ENCODE results near the gene SNX6. TPM values are rescaled to one million over a fixed set of nuclear protein-coding genes. Genes with fewer than 3 reads are reported as not detected.
"Not testable (repeated sequence)": the region's sequence is repeated elsewhere in the genome, so short reads cannot be mapped to it uniquely, and the experiment has no call there.

Gene SNX6
- total RNA-seq, 1 donor from 2014 or later, result 80.0 TPM

DNA sequence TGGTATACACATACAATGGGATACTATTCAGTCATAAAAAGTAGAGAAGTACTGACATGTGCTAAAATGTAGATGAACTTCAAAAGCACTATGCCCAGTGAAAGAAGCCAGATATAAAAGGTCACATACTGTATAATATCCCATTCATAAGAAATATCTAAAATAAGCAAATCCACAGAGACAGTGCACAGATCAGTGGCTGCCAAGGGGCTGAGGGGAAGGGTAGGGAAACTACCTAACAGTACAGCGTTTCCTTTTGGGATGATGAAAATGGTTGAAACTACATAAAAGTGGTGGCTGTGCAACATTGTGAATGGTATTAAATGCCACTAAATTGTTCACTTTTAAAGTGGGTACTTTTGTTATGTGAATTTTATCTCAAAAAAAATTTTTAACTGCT is 102.4 kb downstream of the SNX6 start:
- no peaks in the 10 kb centered on the region for H3K9me3 Mint-ChIP-seq (ENCODE audit: unreplicated experiment)
- H3K4me1 Mint-ChIP-seq (ENCODE audit: unreplicated experiment), result peaks cover 3% of the 10 kb centered on the region
- no peak for DNase-seq (ENCODE audit: extremely low spot score, unreplicated experiment)
- peaks cover 35% of the 10 kb centered on the region for H3K36me3 Mint-ChIP-seq (ENCODE audit: unreplicated experiment)
- no peak overlapping the region for H3K27ac Mint-ChIP-seq (ENCODE audit: unreplicated experiment)
- no peak overlapping the region for H3K4me3 Mint-ChIP-seq (ENCODE audit: unreplicated experiment)
- no peaks in the 10 kb centered on the region for H3K27me3 Mint-ChIP-seq (ENCODE audit: unreplicated experiment)
- TF ChIP-seq, protein P1, sequence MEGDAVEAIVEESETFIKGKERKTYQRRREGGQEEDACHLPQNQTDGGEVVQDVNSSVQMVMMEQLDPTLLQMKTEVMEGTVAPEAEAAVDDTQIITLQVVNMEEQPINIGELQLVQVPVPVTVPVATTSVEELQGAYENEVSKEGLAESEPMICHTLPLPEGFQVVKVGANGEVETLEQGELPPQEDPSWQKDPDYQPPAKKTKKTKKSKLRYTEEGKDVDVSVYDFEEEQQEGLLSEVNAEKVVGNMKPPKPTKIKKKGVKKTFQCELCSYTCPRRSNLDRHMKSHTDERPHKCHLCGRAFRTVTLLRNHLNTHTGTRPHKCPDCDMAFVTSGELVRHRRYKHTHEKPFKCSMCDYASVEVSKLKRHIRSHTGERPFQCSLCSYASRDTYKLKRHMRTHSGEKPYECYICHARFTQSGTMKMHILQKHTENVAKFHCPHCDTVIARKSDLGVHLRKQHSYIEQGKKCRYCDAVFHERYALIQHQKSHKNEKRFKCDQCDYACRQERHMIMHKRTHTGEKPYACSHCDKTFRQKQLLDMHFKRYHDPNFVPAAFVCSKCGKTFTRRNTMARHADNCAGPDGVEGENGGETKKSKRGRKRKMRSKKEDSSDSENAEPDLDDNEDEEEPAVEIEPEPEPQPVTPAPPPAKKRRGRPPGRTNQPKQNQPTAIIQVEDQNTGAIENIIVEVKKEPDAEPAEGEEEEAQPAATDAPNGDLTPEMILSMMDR (IDR thresholded peaks at IDR 0.05), result no peak

DNA sequence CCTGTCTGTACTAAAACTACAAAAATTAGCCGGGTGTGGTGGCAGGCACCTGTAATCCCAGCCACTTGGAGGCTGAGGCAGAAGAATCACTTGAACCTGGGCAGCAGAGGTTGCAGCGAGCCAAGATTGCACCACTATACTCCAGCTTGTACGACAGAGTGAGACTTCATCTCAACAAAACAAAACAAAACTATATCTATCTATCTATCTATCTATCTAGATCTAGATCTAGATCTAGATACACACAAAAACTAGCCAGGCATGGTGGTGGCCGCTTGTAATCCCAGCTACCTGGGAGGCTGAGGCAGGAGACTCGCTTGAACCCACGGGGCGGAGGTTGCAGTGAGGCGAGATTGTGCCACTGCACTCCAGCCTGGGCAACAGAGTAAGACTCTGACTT is 105.7 kb downstream of the SNX6 start:
- H3K4me1 Mint-ChIP-seq (ENCODE audit: unreplicated experiment); H3K9me3 Mint-ChIP-seq (ENCODE audit: unreplicated experiment); DNase-seq (ENCODE audit: extremely low spot score, unreplicated experiment); H3K4me3 Mint-ChIP-seq (ENCODE audit: unreplicated experiment); H3K27ac Mint-ChIP-seq (ENCODE audit: unreplicated experiment); H3K27me3 Mint-ChIP-seq (ENCODE audit: unreplicated experiment): not testable (repeated sequence)
- peaks cover 45% of the 10 kb centered on the region for H3K36me3 Mint-ChIP-seq (ENCODE audit: unreplicated experiment)

DNA sequence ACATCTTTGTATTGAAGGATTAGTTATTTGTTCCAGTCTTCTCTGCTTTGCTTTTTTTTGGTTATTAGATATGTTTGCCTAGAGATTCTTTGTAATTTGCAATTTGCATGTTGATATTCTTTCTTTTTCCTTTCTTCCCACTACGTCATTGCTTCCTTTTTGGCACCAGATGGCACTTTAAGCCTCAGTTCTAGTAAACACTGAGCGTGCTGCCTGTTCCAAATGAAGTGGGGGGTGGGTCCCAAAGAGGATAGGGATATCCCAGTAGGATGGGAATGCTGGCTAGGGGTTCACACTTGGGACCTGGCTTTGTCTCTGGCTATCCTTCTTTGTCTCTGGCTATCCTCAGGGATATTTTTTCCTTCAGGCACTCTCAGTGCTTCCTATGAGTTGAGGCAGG is 107.5 kb downstream of the SNX6 start:
- no peak for DNase-seq (ENCODE audit: extremely low spot score, unreplicated experiment)
- no peaks in the 10 kb centered on the region for H3K9me3 Mint-ChIP-seq (ENCODE audit: unreplicated experiment)
- no peak overlapping the region for H3K4me3 Mint-ChIP-seq (ENCODE audit: unreplicated experiment)
- no peaks in the 10 kb centered on the region for H3K4me1 Mint-ChIP-seq (ENCODE audit: unreplicated experiment)
- H3K27me3 Mint-ChIP-seq (ENCODE audit: unreplicated experiment), result no peaks in the 10 kb centered on the region
- TF ChIP-seq, protein P1 (IDR thresholded peaks at IDR 0.05), result no peak
- no peak overlapping the region for H3K27ac Mint-ChIP-seq (ENCODE audit: unreplicated experiment)
- peaks cover 55% of the 10 kb centered on the region for H3K36me3 Mint-ChIP-seq (ENCODE audit: unreplicated experiment)

DNA sequence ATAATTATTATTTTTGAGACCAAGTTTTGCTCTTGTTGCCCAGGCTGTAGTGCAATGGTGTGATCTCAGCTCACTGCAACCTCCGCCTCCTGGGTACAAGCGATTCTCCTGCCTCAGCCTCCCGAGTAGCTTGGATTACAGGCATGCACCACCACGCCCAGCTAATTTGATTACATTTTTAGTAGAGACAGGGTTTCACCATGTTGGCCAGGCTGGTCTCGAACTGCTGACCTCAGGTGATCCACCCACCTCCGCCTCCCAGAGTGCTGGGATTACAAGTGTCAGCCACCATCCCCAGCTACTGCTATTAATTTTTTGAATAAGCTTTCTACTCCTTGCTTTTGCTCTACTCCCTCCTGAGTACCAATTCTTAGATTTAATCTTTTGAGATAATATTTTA is 108.9 kb downstream of the SNX6 start:
- H3K27ac Mint-ChIP-seq (ENCODE audit: unreplicated experiment); H3K9me3 Mint-ChIP-seq (ENCODE audit: unreplicated experiment); DNase-seq (ENCODE audit: extremely low spot score, unreplicated experiment); H3K4me1 Mint-ChIP-seq (ENCODE audit: unreplicated experiment); H3K27me3 Mint-ChIP-seq (ENCODE audit: unreplicated experiment); H3K4me3 Mint-ChIP-seq (ENCODE audit: unreplicated experiment): not testable (repeated sequence)
- peaks cover 58% of the 10 kb centered on the region for H3K36me3 Mint-ChIP-seq (ENCODE audit: unreplicated experiment)

DNA sequence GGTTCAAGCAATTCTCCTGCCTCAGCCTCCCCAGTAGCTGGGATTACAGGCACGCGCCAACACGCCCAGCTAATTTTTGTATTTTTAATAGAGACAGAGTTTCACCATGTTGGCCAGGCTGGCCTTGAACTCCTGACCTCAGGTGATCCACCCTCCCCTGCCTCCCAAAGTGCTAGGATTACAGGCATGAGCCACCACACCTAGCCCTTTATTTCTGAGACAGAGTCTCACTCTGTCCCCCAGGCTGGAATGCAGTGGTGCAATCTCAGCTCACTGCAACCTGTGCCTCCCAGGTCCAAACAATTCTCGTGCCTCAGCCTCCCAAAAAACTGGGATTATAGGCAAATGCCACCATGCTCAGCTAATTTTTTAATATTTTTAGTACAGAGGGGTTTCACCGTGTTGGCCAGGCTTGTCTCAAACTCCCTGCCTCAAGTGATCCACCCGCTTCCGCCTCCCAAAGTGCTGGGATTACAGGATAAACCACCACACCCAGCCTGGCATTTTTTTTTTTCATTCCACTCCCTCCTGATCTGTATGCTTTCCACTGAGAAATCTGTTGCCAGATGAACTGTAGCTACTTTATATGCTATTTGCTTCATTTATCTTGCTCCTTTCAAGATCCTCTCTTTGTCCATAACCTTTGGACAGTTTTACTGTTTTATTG is 109.5 kb downstream of the SNX6 start:
- H3K36me3 Mint-ChIP-seq (ENCODE audit: unreplicated experiment), result peaks cover 61% of the 10 kb centered on the region
- H3K4me1 Mint-ChIP-seq (ENCODE audit: unreplicated experiment); H3K4me3 Mint-ChIP-seq (ENCODE audit: unreplicated experiment); H3K27me3 Mint-ChIP-seq (ENCODE audit: unreplicated experiment); H3K27ac Mint-ChIP-seq (ENCODE audit: unreplicated experiment); DNase-seq (ENCODE audit: extremely low spot score, unreplicated experiment); H3K9me3 Mint-ChIP-seq (ENCODE audit: unreplicated experiment): not testable (repeated sequence)

Other genes with a start within 250 kb of the SNX6 start
- 17.8 and 18.6 TPM in 2 replicates for gene SPTSSA, start 167.9 kb downstream of the SNX6 start, total RNA-seq
- 38.3 and 42.0 TPM in 2 replicates for gene EAPP, start 90.4 kb downstream of the SNX6 start, total RNA-seq
- gene CFL2, start 84.4 kb upstream of the SNX6 start, total RNA-seq, result 42.0 and 47.0 TPM in 2 replicates
- gene BAZ1A, start 245.2 kb upstream of the SNX6 start, total RNA-seq, result 26.7 and 27.7 TPM in 2 replicates

All from osteocyte (in vitro differentiated cells).